ENCODE measurements around the gene CCL22.
"Not testable (repeated sequence)": the region's sequence is repeated elsewhere in the genome, so short reads cannot be mapped to it uniquely, and the experiment has no call there.

The CCL22 gene

GRCh38 chr16:57358527-57359095 lies at the start of gene CCL22:
Gene CCL22 (plus strand): TSS chr16:57358783. CDS start chr16:57358817, 34 bp downstream.
- DNase-seq (ENCODE audit: low read depth in 2 of 3, low spot score in 1 of 3): no peak

- DNase-seq (ENCODE audit: low read depth in 2 of 3, low spot score in 1 of 3): no peak
Measured at GRCh38 chr16:57310801-57311200, 47.8 kb upstream of the CCL22 start.

- DNase-seq (ENCODE audit: low read depth in 2 of 3, low spot score in 1 of 3): no peak
Measured at GRCh38 chr16:57313509-57313908, 45.1 kb upstream of the CCL22 start.

- DNase-seq (ENCODE audit: low read depth in 2 of 3, low spot score in 1 of 3): no peak
Measured at GRCh38 chr16:57314161-57314785, 44.3 kb upstream of the CCL22 start.

- DNase-seq (ENCODE audit: low read depth in 2 of 3, low spot score in 1 of 3): no peak
Measured at GRCh38 chr16:57315416-57315815, 43.2 kb upstream of the CCL22 start.

GRCh38 chr16:57316390-57317017 lies 42.1 kb upstream of the CCL22 start:
- no peak for DNase-seq (ENCODE audit: low read depth in 2 of 3, low spot score in 1 of 3)

- DNase-seq (ENCODE audit: low read depth in 2 of 3, low spot score in 1 of 3): no peak
Measured at GRCh38 chr16:57318240-57318970, 40.2 kb upstream of the CCL22 start.

- no peak for DNase-seq (ENCODE audit: low read depth in 2 of 3, low spot score in 1 of 3)
Measured at GRCh38 chr16:57319646-57320045, 38.9 kb upstream of the CCL22 start.

- no peak for DNase-seq (ENCODE audit: low read depth in 2 of 3, low spot score in 1 of 3)
Measured at GRCh38 chr16:57324749-57325148, 33.8 kb upstream of the CCL22 start.

GRCh38 chr16:57325458-57325857 lies 33.1 kb upstream of the CCL22 start:
- no peak for DNase-seq (ENCODE audit: low read depth in 2 of 3, low spot score in 1 of 3)

- no peak for DNase-seq (ENCODE audit: low read depth in 2 of 3, low spot score in 1 of 3)
Measured at GRCh38 chr16:57329718-57330327, 28.8 kb upstream of the CCL22 start.

GRCh38 chr16:57331355-57331754 lies 27.2 kb upstream of the CCL22 start:
- DNase-seq (ENCODE audit: low read depth in 2 of 3, low spot score in 1 of 3): no peak

- no peak for DNase-seq (ENCODE audit: low read depth in 2 of 3, low spot score in 1 of 3)
Measured at GRCh38 chr16:57333402-57333801, 25.2 kb upstream of the CCL22 start.

- no peak for DNase-seq (ENCODE audit: low read depth in 2 of 3, low spot score in 1 of 3)
Measured at GRCh38 chr16:57335366-57335765, 23.2 kb upstream of the CCL22 start.

GRCh38 chr16:57341062-57341440 lies 17.5 kb upstream of the CCL22 start:
- no peak for DNase-seq (ENCODE audit: low read depth in 2 of 3, low spot score in 1 of 3)

GRCh38 chr16:57341441-57342303 lies 16.9 kb upstream of the CCL22 start:
- DNase-seq (ENCODE audit: low read depth in 2 of 3, low spot score in 1 of 3): no peak

- not testable (repeated sequence) for DNase-seq (ENCODE audit: low read depth in 2 of 3, low spot score in 1 of 3)
Measured at GRCh38 chr16:57342606-57343005, 16.0 kb upstream of the CCL22 start.

GRCh38 chr16:57343221-57343620 lies 15.4 kb upstream of the CCL22 start:
- no peak for DNase-seq (ENCODE audit: low read depth in 2 of 3, low spot score in 1 of 3)

- not testable (repeated sequence) for DNase-seq (ENCODE audit: low read depth in 2 of 3, low spot score in 1 of 3)
Measured at GRCh38 chr16:57344094-57344493, 14.5 kb upstream of the CCL22 start.

GRCh38 chr16:57345021-57345420 lies 13.6 kb upstream of the CCL22 start:
- DNase-seq (ENCODE audit: low read depth in 2 of 3, low spot score in 1 of 3): no peak

Data from stimulated activated CD4-positive, alpha-beta T cell treated with anti-CD3 and anti-CD28 coated beads, Interleukin-12 subunit alpha, Interleukin-12 subunit beta, amount 100 ng/mL, for 48 hours (primary cell).